Right lobe of liver (tissue), 4 donors: Measurements from ENCODE around the gene TUBA8.

Experiments
- POLR2A ChIP-seq: fragments of 450-650 bp; IDR thresholded peaks from one replicate; pipeline ENCODE4 v1.6.1; 2017; ENCODE audit warnings: antibody characterized with exemption, mild to moderate bottlenecking
- TF ChIP-seq, protein P1 (sequence below), 4 donors: fragments of 200-600 bp in 3 of 4; fragments of 450-650 bp in 1 of 4; IDR thresholded peaks; one replicate each; pipeline versions ENCODE4 v1.5.1 to v1.8.0; 2016 to 2022; ENCODE audit warnings: antibody characterized with exemption in 4 of 4, mild to moderate bottlenecking in 2 of 4
- donor health status: DM: no; HTN: no; CAD: no.
- donor health status: DM: no; HTN: no; CAD: no.
- donor health status: DM: no; HTN: yes; CAD: no.

DNA sequence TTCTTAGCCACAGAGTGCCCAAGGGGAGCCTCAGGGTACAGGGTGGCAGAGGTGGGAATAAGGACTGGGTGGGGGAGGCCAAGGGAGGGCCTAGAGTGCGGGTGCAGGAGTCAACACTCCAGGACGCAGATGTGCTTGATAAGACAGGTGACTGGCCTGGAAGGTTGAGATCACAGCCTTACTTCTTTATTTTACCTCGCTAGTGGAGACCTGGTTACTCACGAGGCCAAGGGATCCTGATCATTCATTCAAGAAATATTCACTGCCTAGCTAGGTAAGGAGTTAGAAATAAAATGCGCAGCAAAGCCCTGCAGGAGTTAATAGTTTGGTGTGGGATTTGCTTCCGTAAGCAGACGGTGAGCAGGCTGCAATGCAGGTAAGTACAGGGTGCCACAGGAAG, 46.0 kb upstream of the TUBA8 start:
- TF ChIP-seq, protein P1, sequence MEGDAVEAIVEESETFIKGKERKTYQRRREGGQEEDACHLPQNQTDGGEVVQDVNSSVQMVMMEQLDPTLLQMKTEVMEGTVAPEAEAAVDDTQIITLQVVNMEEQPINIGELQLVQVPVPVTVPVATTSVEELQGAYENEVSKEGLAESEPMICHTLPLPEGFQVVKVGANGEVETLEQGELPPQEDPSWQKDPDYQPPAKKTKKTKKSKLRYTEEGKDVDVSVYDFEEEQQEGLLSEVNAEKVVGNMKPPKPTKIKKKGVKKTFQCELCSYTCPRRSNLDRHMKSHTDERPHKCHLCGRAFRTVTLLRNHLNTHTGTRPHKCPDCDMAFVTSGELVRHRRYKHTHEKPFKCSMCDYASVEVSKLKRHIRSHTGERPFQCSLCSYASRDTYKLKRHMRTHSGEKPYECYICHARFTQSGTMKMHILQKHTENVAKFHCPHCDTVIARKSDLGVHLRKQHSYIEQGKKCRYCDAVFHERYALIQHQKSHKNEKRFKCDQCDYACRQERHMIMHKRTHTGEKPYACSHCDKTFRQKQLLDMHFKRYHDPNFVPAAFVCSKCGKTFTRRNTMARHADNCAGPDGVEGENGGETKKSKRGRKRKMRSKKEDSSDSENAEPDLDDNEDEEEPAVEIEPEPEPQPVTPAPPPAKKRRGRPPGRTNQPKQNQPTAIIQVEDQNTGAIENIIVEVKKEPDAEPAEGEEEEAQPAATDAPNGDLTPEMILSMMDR (IDR thresholded peaks at IDR 0.05), result no peak
- no peak for TF ChIP-seq POLR2A
